GM19452 (cell line): ENCODE data around the gene PRTN3.
"Not testable (repeated sequence)": the region's sequence is repeated elsewhere in the genome, so short reads cannot be mapped to it uniquely, and the experiment has no call there.

Experiments
- ATAC-seq: cut with Tn5 transposase; IDR thresholded peaks from one replicate; pipeline ENCODE4 v1.9.1; 2021; ENCODE audit not compliant: unreplicated experiment

Gene PRTN3

DNA sequence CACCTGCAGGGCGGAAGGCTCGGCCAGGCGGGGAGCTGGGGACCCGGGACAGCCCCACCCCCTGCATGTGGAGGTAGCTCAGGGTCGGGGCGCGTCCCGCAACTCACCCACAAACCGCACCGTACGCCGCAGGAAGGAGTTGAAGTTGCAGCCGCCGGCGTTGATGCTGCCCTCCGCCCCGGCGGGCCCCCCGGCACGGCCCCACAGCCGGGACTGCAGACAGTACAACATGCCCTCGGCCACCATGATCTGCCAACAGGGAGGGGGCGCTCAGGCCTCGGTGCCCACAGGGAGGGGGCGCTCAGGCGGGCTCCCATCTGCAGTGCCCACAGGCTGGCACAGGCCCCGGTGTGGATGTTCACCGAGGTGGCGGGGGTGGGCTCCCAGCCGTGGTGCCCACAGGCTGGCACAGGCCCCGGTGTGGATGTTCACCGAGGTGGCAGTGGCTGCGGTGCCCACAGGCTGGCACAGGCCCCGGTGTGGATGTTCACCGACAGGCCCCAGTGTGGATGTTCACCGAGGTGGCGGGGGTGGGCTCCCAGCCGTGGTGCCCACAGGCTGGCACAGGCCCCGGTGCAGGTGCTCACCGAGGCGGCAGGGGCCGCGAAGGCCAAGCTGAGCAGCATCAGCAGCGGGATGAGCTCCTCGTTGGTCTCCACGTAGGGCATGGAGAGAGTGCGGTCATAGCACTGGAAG, 25.6 kb upstream of the PRTN3 start:
- ATAC-seq, result no peak

DNA sequence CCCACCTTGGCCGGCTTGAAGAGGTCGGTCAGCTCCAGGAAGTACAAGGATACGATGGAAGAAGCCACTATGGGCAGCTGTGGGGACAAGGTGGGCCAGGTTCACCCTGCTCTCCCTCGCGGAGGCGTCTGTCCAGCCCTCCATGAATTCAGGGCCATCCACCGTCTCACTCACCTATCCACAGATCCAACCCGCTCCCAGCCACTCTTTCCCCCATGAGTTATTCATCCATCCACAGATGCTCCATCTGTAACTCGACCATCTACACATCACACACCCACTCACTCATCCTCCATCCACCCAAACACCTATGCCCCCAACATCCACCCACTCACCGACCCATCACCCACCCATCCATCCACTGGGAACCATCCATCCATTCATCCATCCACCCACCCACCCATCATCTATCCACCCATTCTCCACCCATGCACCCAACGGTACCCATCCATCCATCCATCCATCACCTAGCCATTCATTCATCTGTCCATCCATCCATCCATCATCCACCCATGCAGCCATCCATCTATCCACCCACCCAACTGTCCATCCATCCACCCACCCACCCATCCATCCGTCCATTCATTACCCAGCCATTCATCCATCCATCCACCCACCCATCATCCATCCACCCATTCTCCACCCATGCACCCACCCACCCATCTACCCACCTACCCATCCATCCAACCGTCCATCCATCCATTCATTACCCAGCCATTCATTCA, 24.9 kb upstream of the PRTN3 start:
- no peak for ATAC-seq

DNA sequence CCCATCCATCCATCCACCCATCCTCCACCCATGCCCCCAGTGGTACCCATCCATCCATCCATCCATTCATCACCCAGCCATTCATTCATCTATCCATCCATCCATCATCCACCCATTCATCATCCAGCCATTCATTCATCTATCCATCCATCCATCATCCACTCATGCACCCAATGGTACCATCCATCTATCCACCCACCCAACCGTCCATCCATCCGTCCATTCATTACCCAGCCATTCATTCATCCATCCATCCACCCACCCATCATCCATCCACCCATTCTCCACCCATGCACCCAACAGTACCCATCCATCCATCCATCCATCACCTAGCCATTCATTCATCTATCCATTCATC, 24.3 kb upstream of the PRTN3 start:
- no peak for ATAC-seq

DNA sequence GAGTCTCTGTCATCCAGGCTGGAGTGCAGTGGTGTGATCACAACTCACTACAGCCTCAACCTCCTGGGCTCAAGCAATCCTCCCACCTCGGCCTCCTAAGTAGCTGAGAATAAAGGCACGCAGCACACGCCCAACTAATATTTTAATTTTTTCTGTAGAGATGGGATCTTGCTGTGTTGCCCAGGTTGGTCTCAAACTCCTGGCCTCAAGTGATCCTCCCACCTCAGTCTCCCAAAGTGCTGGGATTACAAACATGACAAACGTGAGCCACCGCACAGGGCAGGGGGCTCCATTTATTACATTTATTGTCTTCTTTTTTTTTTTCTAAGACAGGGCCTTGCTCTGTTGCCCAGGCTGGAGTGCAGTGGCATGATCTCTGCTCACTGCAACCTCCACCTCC, 20.6 kb upstream of the PRTN3 start:
- ATAC-seq, result not testable (repeated sequence)

DNA sequence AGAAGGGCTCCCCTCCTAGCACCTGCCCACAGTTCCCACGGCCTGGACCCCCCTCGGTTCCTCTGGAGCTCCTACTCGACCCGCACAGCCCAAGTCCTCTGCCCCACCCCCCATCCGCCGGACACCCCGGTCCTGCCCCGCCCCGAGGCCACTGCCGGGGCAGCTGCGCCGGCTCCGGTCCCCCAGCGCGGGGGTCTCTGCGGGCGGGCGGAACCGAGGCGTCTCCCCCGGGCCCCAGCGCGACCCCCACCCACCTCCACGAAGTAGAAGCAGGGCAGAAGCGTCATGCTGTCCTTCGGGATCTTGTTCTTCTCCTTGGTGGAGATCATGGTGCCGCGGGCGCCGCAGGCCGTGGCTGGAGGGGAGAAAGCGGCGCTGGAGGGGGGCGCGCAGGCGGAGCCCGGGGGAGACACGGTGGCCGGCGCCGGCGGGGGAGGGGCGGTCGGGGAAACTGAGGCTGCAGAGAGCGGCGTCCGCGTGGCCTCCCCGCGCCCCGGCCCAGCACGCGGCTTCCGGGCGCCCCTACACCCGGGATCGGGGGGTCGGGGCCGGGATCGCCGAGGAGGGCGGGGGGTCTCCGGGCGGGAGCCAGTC, 19.5 kb upstream of the PRTN3 start:
- ATAC-seq, result no peak

DNA sequence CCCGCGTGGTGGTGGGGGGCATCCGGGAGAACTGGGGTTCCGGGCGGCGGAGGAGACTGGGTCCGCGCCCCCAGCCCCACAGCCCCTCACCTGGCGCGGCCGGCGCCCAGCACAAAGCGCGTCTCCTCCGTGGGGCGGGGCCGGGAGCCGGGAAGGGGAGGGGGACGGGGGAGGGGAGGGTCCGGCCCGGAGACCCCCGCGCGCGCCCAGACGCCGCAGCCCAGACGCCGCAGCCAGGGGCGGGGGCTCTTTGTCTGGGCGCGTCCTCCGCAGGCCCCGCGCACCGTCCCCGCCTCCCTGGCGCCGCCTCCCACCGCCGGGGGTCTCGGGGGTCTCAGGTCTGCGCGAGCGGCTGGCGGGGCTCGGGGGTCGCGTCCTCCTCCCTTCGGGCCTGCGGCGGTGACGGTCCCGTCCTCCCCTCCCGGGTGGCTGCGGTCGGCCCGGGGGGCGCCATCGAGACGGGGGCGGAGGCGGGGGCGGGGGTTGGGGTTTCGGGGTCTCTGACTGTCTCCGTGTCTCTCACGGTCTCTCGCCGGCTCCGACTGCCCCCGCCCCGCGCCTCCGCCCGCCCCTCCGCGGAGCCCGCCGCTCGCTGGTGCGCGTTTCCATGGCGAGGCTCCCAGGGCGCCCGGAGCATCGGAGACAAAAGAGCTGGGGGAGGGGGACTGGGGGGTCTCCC, 18.8 kb upstream of the PRTN3 start, which contains the start of gene PLPPR3:
PLPPR3 (minus strand) TSS at position 131 of the 679 bp plus-strand sequence. CDS start 396 bp downstream, outside the sequence.
- ATAC-seq, result no peak

DNA sequence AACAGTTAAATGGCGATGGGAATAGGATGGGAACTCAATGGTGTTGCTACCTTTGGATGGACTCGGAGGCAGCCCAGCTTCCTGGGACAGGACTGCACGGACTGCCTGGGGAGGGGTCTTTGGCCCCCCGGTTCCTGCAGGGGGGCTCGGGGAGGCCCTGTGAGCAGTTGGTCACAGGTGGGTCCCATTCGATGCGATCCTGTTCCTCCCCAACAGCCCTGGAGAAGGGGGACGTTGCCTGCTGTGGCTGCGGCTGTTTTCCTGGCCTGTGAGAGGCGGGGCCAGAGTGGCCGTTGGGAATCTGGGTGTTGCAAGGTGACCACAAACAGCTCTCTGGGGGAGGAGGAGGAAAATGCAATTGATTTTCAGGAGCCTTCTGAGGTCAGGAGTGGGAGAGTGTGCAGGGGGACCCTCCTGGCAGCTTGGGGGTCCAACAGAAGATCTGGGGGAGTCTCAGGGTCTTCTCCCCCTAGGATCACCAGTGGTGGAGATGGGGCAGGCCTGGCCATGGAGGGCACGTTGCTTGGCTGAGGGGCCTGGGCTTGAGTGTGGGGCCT, 17.2 kb upstream of the PRTN3 start:
- no peak for ATAC-seq

DNA sequence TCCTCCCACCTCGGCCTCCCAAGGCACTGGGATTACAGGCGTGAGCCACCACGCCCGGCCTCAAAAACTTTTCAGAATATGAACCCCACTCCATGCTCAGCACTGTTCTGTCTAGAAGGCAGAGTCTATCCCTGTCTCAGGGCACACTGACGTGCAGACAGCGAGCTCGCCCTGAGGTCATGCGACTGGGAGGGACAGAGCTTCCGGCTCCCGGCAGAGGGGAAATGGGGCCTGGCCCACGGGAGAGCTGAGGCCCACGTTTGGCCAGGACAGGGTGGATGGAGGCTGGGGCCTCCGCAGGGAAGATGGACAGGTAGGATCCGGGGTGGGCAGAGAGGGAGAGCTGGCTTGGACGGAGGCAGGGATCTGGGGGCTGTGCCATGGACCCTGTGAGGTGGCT, 15.9 kb upstream of the PRTN3 start:
- no peak for ATAC-seq

DNA sequence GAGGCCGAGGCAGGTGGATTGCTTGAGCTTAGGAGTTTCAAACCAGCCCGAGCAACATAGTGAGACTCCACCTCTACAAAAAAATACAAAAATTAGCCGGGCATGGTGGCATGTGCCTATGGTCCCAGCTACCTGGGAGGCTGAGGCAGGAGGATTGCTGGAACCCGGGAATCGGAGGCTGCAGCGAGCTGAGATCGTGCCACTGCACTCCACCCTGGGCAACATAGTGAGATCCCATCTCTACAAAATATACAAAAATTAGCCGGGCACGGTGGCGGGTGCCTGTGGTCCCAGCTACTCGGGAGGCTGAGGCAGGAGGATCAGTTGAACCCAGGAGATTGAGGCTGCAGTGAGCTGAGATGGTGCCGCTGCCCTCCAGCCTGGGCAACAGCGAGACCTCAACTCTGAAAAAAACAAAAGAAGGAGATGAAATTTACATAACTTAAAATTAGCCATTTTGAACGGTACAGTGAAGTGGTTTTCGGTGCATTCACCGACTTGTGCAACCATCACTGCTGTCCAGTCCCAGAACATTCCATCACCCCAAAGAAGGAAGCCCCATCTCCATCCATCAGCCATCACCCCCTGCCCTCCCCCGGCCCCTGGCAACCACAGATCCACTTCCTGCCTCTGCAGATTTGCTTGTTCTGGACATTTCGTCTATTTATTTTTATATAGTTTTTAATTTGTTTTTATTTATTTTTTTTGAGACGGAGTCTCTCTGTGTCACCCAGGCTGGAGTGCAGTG, 14.7 kb upstream of the PRTN3 start:
- no peak for ATAC-seq

DNA sequence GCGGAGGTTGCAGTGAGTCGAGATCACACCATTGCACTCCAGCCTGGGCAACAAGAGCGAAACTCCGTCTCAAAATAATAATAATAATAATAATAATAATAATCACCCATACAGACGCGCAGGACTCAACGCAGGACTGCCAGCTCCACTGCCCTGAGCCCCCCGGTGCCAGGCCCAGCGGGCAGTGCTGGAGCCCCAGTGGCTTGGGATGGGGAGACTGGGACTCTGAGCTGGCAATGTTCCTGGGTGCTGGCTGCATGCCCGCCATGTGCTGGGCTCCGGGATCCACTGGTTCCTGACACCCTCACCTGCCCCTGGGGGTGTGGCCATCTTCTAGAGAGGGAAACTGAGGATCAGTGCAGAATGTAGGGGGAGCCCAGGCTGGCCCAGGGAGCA, 13.5 kb upstream of the PRTN3 start:
- ATAC-seq, result no peak

DNA sequence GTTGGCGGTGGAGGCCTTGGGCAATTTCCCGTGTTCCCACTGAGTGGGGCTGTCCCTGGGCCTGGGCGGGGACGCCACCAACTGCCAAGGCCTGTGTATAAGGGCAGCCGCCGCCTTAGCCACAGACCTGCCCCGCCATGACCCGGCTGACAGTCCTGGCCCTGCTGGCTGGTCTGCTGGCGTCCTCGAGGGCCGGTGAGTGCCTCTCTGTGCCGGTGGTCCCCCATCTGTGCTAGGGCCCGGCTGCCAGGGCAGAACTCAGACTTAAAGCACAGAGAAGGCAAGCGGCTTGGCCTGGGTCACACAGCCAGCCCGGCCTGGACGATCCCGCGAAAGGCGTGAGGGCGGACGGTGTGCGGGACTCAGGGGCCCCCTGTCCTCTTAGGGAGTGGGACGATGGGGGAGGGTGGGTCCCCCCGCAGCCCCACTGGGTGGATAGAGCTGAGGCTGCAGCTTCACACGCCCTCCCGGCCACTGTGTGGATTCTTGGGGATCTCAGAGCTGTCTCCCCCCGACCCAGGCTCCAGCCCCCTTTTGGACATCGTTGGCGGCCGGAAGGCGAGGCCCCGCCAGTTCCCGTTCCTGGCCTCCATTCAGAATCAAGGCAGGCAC, 13.0 kb upstream of the PRTN3 start, which contains the start of gene AZU1:
AZU1 (plus strand) TSS at position 128 of the 612 bp plus-strand sequence; CDS start at position 138, 10 bp downstream.
- no peak for ATAC-seq

DNA sequence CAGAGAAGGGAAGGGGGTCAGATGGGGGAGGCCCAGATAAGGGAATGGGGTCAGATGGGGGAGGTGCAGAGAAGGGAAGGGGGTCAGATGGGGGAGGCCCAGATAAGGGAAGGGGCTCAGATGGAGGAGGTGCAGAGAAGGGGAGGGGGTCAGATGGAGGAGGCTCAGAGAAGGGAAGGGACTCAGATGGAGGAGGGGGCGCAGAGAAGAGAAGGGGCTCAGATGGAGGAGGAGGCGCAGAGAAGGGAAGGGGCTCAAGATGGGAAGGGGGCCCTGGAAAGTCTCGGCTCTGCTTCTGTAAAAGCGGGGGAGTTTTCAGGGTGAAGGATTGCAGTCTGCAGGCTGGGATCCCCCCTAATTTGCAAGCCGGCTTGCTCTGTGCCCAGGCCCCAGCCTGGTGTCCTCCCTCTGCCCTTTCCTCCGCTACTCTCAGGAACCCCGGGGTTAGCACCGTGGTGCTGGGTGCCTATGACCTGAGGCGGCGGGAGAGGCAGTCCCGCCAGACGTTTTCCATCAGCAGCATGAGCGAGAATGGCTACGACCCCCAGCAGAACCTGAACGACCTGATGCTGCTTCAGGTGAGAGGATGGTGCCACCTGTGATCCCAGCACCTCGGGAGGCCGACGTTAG, 11.6 kb upstream of the PRTN3 start:
- no peak for ATAC-seq

DNA sequence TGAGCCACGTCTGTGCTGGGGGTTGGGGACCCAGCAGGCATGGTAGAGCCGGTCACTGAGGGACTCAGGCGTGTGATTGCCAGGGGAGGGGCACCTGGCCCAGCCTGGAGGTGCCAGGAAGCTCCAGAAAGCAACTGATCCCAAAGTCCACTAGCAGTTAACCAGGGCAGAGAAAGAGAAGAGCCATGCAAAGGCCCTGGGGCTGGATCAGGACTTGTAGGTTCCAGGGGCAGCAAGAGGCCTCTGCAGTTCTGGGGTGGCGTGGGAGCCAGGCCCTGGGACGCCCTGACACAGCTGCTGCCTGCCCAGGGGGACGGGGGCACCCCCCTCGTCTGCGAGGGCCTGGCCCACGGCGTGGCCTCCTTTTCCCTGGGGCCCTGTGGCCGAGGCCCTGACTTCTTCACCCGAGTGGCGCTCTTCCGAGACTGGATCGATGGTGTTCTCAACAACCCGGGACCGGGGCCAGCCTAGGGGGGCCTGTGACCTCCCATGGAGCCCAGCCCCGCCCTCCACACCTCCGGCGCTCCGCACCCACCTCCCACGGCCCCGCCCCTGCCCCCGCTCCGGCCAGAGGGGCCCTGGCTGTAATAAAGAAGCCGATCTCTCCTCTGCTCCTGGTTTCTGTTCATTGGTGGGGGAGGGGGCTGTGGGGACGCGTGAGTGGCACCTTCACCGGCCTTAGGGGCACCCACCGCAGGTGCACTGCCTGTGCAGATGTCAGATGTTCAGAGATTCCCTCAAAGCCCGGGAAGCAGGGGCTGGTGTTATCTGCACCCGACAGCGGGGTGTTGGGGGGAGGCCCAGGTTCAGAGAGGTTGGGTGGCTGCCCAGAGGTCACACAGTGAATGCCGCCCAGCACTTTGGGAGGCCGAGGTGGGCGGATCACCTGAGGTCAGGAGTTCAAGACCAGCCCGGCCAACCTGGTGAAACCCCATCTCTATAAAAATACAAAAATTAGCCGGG, 9.1 kb upstream of the PRTN3 start:
- no peak for ATAC-seq

DNA sequence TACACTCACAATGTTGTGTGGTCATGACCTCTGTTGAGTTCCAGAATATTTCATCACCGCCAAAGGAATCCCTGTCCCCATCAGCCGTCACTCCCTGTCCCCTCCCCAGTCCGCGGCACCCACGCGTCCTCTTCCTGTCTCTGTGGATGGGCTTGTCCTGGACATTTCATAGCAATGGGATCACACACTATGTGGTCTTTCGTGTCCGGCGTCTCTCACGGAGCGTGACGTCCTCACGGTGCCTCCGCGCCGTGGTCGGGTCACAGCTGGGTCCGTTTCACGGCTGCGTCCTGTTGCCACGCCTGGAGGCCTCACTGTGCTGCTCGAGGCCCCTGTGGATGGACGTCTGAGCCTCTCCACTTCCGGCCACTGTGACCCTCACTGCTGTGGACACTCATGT, 6.6 kb upstream of the PRTN3 start:
- no peak for ATAC-seq

DNA sequence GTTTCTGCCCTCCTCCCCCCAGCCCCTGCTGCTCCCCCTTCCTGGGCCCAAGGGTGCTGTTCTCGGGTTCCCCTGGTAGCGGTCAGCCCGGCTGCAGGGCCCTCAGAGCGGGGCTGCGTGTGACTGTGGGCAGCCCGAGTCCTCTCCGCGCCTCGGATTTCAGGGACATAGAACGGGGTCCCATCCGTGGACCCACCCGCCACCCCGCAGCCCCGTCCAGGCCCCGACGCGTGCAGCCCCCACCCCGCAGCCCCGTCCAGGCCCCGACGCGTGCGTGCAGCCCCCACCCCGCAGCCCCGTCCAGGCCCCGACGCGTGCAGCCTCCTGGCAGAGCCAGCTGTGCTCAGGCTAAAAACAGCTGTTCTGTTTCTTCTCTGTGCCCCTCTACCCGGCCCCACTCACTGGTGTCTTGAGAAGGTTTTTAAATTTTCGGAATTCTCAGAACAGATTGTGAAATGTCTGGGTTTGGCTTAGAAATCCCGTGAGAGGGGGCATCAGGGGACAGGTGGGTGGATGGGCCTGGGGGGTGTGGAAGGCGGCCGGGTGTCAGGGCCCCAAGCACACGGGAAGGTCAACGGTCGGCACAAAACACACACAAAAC, 5.5 kb upstream of the PRTN3 start:
- ATAC-seq, result no peak

DNA sequence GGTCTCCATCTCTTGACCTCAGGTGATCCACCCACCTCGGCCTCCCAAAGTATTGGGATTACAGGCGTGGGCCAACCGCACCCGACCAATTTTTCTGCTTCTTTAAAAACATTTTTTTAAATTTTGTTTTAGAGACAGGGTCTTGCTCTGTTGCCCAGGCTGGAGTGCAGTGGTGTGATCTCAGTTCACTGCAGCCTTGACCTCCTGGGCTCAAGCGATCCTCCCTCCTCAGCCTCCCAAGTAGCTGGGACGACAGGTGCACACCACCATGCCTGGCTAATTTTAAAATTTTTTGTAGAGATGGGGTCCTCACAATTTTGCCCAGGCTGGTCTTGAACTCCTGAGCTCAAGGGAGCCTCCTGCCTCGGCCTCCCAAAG, 2.0 kb downstream of the PRTN3 start:
- ATAC-seq, result not testable (repeated sequence)

DNA sequence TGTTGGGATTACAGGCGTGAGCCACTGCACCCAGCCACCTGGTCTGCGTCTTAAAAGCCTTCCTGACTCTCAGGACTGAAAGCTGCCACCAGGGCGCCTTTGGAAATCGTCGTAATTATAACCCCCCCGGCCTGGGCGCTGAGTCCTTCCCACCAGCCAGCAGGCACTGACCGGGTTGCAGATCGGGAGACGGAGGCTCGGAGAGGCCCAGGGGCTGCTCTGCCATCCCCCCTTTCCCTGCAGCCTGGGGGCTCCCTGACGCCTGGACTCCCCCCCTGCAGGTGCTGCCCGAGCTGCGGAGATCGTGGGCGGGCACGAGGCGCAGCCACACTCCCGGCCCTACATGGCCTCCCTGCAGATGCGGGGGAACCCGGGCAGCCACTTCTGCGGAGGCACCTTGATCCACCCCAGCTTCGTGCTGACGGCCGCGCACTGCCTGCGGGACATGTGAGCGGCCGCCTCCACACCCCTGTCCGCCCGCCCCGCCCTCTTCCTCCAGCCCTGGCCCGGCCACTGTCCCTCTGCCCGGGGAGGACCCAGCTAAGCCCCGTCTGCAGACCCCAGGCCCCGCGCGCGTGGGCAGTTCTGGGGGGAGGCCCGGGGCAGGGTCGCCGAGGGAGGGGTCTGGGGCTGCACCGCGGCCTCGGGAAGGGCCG, 2.5 kb downstream of the PRTN3 start:
- ATAC-seq, result no peak
